Naive thymus-derived CD4-positive, alpha-beta T cell (primary cell): ENCODE data around the gene KLHL6. TPM values are rescaled to one million over a fixed set of nuclear protein-coding genes. Genes with fewer than 3 reads are reported as not detected.

Source experiments
- ATAC-seq: fragments of 150-1000 bp; cut with Tn5 transposase; 2 replicates; pipeline ENCODE4 v1.10.0; 2021; ENCODE audit warnings: mild to moderate bottlenecking, moderate library complexity
- CTCF ChIA-PET: fragments of 350-600 bp; sonication (Branson Sonifier 250); formaldehyde crosslinking; loops from one replicate; lab custom pipeline; 2021; ENCODE audit warnings: antibody characterized with exemption; lab: Charles Lee
- POLR2A ChIA-PET: fragments of 350-600 bp; sonication (Branson Sonifier 250); formaldehyde crosslinking; loops from one replicate; lab custom pipeline; 2021; ENCODE audit warnings: antibody characterized with exemption, inconsistent platforms; lab: Charles Lee
- DNase-seq, 9 donors: peaks; one replicate each; pipeline versions ENCODE4 v3.0.0 to v3.0.0-alpha.2; 2020 to 2022; ENCODE audit warnings: mixed read lengths in 1 of 9
- H3K27ac ChIP-seq: one replicate; pipeline ENCODE4 v1.7.0; 2013; ENCODE audit warnings: mild to moderate bottlenecking, low read depth, low read length, moderate library complexity
- H3K27me3 ChIP-seq, 2 donors: one replicate each; pipeline ENCODE4 v1.7.0; 2013; ENCODE audit warnings: low read length in 2 of 2, mild to moderate bottlenecking in 2 of 2, moderate library complexity in 2 of 2; ENCODE audit not compliant: control insufficient read depth in 2 of 2, insufficient read depth in 2 of 2
- H3K36me3 ChIP-seq, 3 experiments: 1 replicate in 2 of 3; 2 replicates in 1 of 3; pipeline ENCODE4 v1.7.0; 2013; ENCODE audit warnings: low read length in 3 of 3, mild to moderate bottlenecking in 3 of 3, moderate library complexity in 1 of 3; ENCODE audit not compliant: insufficient read depth in 3 of 3, control insufficient read depth in 2 of 3
- H3K4me1 ChIP-seq, 2 donors: one replicate each; pipeline ENCODE4 v1.7.0; 2013; ENCODE audit warnings: low read length in 2 of 2, mild to moderate bottlenecking in 2 of 2, moderate library complexity in 1 of 2; ENCODE audit not compliant: control insufficient read depth in 2 of 2, insufficient read depth in 2 of 2
- H3K4me3 ChIP-seq: 2 replicates; pipeline ENCODE4 v1.7.0; 2013; ENCODE audit warnings: mild to moderate bottlenecking, low read length
- H3K9me3 ChIP-seq, 3 experiments: 1 replicate in 2 of 3; 2 replicates in 1 of 3; pipeline ENCODE4 v1.7.0; 2013; ENCODE audit warnings: low read length in 3 of 3; ENCODE audit not compliant: control insufficient read depth in 2 of 3
- H3K27ac Mint-ChIP-seq, 9 donors: one replicate each; pipeline ENCODE4 v1.8.0; 2020 to 2022; ENCODE audit warnings: mixed read lengths in 9 of 9, mild to moderate bottlenecking in 8 of 9, moderate library complexity in 5 of 9, inconsistent platforms in 2 of 9
- H3K27me3 Mint-ChIP-seq, 5 donors: one replicate each; pipeline ENCODE4 v1.8.0; 2021 to 2022; ENCODE audit warnings: mixed read lengths in 5 of 5, mild to moderate bottlenecking in 1 of 5
- H3K36me3 Mint-ChIP-seq, 5 donors: one replicate each; pipeline ENCODE4 v1.8.0; 2020 to 2022; ENCODE audit warnings: mixed read lengths in 5 of 5, mild to moderate bottlenecking in 3 of 5, inconsistent platforms in 1 of 5
- H3K4me1 Mint-ChIP-seq, 7 donors: one replicate each; pipeline ENCODE4 v1.8.0; 2020 to 2022; ENCODE audit warnings: mixed read lengths in 7 of 7, mild to moderate bottlenecking in 3 of 7, inconsistent platforms in 1 of 7
- H3K4me3 Mint-ChIP-seq, 10 donors: one replicate each; pipeline ENCODE4 v1.8.0; 2020 to 2022; ENCODE audit warnings: mild to moderate bottlenecking in 10 of 10, mixed read lengths in 10 of 10, moderate library complexity in 6 of 10, inconsistent platforms in 2 of 10
- H3K9me3 Mint-ChIP-seq, 11 donors: one replicate each; pipeline ENCODE4 v1.8.0; 2020 to 2022; ENCODE audit warnings: mixed read lengths in 11 of 11, mild to moderate bottlenecking in 4 of 11, inconsistent platforms in 1 of 11, moderate library complexity in 1 of 11
- intact Hi-C, 2 donors: fragments of 100-400 bp; cut with micrococcal nuclease; formaldehyde crosslinking; loops; one replicate each; pipeline ENCODE4 v1.15.1; 2023
- polyA plus RNA-seq, 2 donors: library from polyadenylated mRNA; unstranded; fragments of 300-500 nt; fragmentation: Illumina TruSeq; gene quantifications; one replicate each; pipeline ENCODE4 v1.2.3, GENCODE V29; 2021
- total RNA-seq, 6 experiments: library from RNA in 5 of 6; stranded (reverse) in 5 of 6; gene quantifications; 1 replicate in 5 of 6; 2 replicates in 1 of 6; pipeline ENCODE4 v1.2.3 and lab custom pipeline; 2021 to 2026

Gene KLHL6
- total and polyA plus RNA-seq, 7 experiments from 2014 or later: 25.8 to 72.9 (median 38.7) TPM

- peaks cover 0 to 4% (median 0%) of the 10 kb centered on the region in 3 experiments for H3K9me3 ChIP-seq
- ChIA-PET POLR2A (no interaction called here), CTCF (no interaction called here)
- no peaks in the 10 kb centered on the region for H3K27me3 ChIP-seq
- peak overlapping the region in 8 of 9 donors; percentile 4 to 81 (median 38) for H3K27ac Mint-ChIP-seq
- DNase-seq (no peak), ATAC-seq (no peak)
- no peak overlapping the region for H3K4me3 ChIP-seq
- H3K36me3 ChIP-seq: peaks cover 5 to 93% (median 22%) of the 10 kb centered on the region in 3 experiments
- H3K4me1 Mint-ChIP-seq: peaks cover 12 to 40% (median 23%) of the 10 kb centered on the region in 7 donors
- intact Hi-C loops: no loop called here
- peaks cover 44 to 86% (median 67%) of the 10 kb centered on the region in 5 donors for H3K36me3 Mint-ChIP-seq
- no peak overlapping the region for H3K27ac ChIP-seq
- no peak overlapping the region for H3K4me3 Mint-ChIP-seq
- peaks cover 0 to 21% (median 11%) of the 10 kb centered on the region in 11 donors for H3K9me3 Mint-ChIP-seq
- no peaks in the 10 kb centered on the region for H3K4me1 ChIP-seq
- no peaks in the 10 kb centered on the region for H3K27me3 Mint-ChIP-seq
Measured at GRCh38 chr3:183503746-183504145, 51.8 kb downstream of the KLHL6 start.

GRCh38 chr3:183502237-183503181 is 53.0 kb downstream of the KLHL6 start:
- Mint-ChIP-seq H3K4me1 (peaks cover 12 to 37% (median 18%) of the 10 kb centered on the region in 7 donors), H3K27ac (peak overlapping the region in 8 of 9 donors; percentile 4 to 81 (median 53)), H3K36me3 (peaks cover 37 to 86% (median 68%) of the 10 kb centered on the region in 5 donors), H3K4me3 (no peak overlapping the region), H3K27me3 (no peaks in the 10 kb centered on the region), H3K9me3 (peaks cover 0 to 21% (median 11%) of the 10 kb centered on the region in 11 donors)
- DNase-seq (no peak), ATAC-seq (no peak)
- no peaks in the 10 kb centered on the region for H3K4me1 ChIP-seq
- no peaks in the 10 kb centered on the region for H3K27me3 ChIP-seq
- ChIA-PET POLR2A (no interaction called here), CTCF (no interaction called here)
- H3K4me3 ChIP-seq: no peak overlapping the region
- intact Hi-C loops: no loop called here
- H3K9me3 ChIP-seq: peaks cover 0 to 4% (median 0%) of the 10 kb centered on the region in 3 experiments
- no peak overlapping the region for H3K27ac ChIP-seq
- H3K36me3 ChIP-seq: peaks cover 0 to 93% (median 17%) of the 10 kb centered on the region in 3 experiments

- no peak overlapping the region for H3K4me3 ChIP-seq
- Mint-ChIP-seq H3K9me3 (peaks cover 0 to 12% (median 5%) of the 10 kb centered on the region in 11 donors), H3K36me3 (peaks cover 29 to 81% (median 58%) of the 10 kb centered on the region in 5 donors), H3K4me1 (peaks cover 6 to 31% (median 15%) of the 10 kb centered on the region in 7 donors), H3K27ac (peak overlapping the region in 8 of 9 donors; percentile 8 to 58 (median 26)), H3K27me3 (no peaks in the 10 kb centered on the region), H3K4me3 (no peak overlapping the region)
- intact Hi-C loops: loop anchor here in 1 of 2 donors (2.0 kb wide), 1 partner anchor 16 kb away; no protein-coding TSS in a partner anchor
- H3K4me1 ChIP-seq: no peaks in the 10 kb centered on the region
- ChIA-PET POLR2A (interaction anchor here (1.1 kb wide), 1 partner anchor 18 kb away, joined by 3 read pairs; no protein-coding TSS in a partner anchor), CTCF (no interaction called here)
- H3K27ac ChIP-seq: no peak overlapping the region
- H3K9me3 ChIP-seq: peaks cover 0 to 4% (median 0%) of the 10 kb centered on the region in 3 experiments
- DNase-seq (no peak), ATAC-seq (no peak)
- H3K27me3 ChIP-seq: no peaks in the 10 kb centered on the region
- H3K36me3 ChIP-seq: peaks cover 0 to 86% (median 13%) of the 10 kb centered on the region in 3 experiments
Measured at GRCh38 chr3:183500981-183501704, 54.4 kb downstream of the KLHL6 start.

- H3K4me1 ChIP-seq: no peaks in the 10 kb centered on the region
- CTCF ChIA-PET: interaction anchor here (1.6 kb wide), 1 partner anchor 18 kb away, joined by 3 read pairs; no protein-coding TSS in a partner anchor
- H3K4me1 Mint-ChIP-seq: peaks cover 6 to 39% (median 16%) of the 10 kb centered on the region in 7 donors
- no peak overlapping the region for H3K4me3 ChIP-seq
- H3K4me3 Mint-ChIP-seq: no peak overlapping the region
- POLR2A ChIA-PET: no interaction called here
- DNase-seq: no peak
- peak overlapping the region in 8 of 9 donors; percentile 10 to 57 (median 21) for H3K27ac Mint-ChIP-seq
- no peak for ATAC-seq
- intact Hi-C loops: loop anchor here in 1 of 2 donors (2.0 kb wide), 1 partner anchor 16 kb away; no protein-coding TSS in a partner anchor
- no peak overlapping the region for H3K27ac ChIP-seq
- peaks cover 0 to 80% (median 9%) of the 10 kb centered on the region in 3 experiments for H3K36me3 ChIP-seq
- H3K27me3 Mint-ChIP-seq: no peaks in the 10 kb centered on the region
- H3K27me3 ChIP-seq: no peaks in the 10 kb centered on the region
- peaks cover 21 to 77% (median 49%) of the 10 kb centered on the region in 5 donors for H3K36me3 Mint-ChIP-seq
- H3K9me3 ChIP-seq: no peaks in the 10 kb centered on the region
- H3K9me3 Mint-ChIP-seq: peaks cover 0 to 3% (median 0%) of the 10 kb centered on the region in 11 donors
Measured at GRCh38 chr3:183500319-183500718, 55.2 kb downstream of the KLHL6 start.

GRCh38 chr3:183498634-183499033 is 56.9 kb downstream of the KLHL6 start:
- Histone ChIP-seq H3K4me1 (no peaks in the 10 kb centered on the region), H3K4me3 (no peak overlapping the region), H3K9me3 (no peaks in the 10 kb centered on the region), H3K27ac (no peak overlapping the region), H3K27me3 (no peaks in the 10 kb centered on the region), H3K36me3 (peaks cover 0 to 78% (median 6%) of the 10 kb centered on the region in 3 experiments)
- H3K4me3 Mint-ChIP-seq: no peak overlapping the region
- peaks cover 6 to 28% (median 13%) of the 10 kb centered on the region in 7 donors for H3K4me1 Mint-ChIP-seq
- ChIA-PET POLR2A (interaction anchor here (0.8 kb wide), 1 partner anchor 10 kb away, joined by 3 read pairs; no protein-coding TSS in a partner anchor), CTCF (interaction anchor here (0.7 kb wide), 1 partner anchor 131 kb away, joined by 3 read pairs; no protein-coding TSS in a partner anchor)
- no peaks in the 10 kb centered on the region for H3K27me3 Mint-ChIP-seq
- intact Hi-C loops: no loop called here
- no peaks in the 10 kb centered on the region for H3K9me3 Mint-ChIP-seq
- DNase-seq (no peak), ATAC-seq (no peak)
- H3K36me3 Mint-ChIP-seq: peaks cover 22 to 70% (median 35%) of the 10 kb centered on the region in 5 donors
- H3K27ac Mint-ChIP-seq: peak overlapping the region in 2 of 9 donors; percentile 41 to 77

GRCh38 chr3:183497313-183497712 is 58.2 kb downstream of the KLHL6 start:
- CTCF ChIA-PET: interaction anchor here (0.6 to 1.2 kb wide), 2 partner anchors 21 to 271 kb away, joined by 3 to 4 read pairs; no protein-coding TSS in a partner anchor
- Histone ChIP-seq H3K27me3 (no peaks in the 10 kb centered on the region), H3K36me3 (peaks cover 0 to 78% (median 17%) of the 10 kb centered on the region in 3 experiments), H3K4me3 (no peak overlapping the region), H3K27ac (no peak overlapping the region), H3K4me1 (no peaks in the 10 kb centered on the region), H3K9me3 (no peaks in the 10 kb centered on the region)
- Mint-ChIP-seq H3K36me3 (peaks cover 19 to 70% (median 35%) of the 10 kb centered on the region in 5 donors), H3K4me3 (no peak overlapping the region), H3K4me1 (peaks cover 3 to 16% (median 9%) of the 10 kb centered on the region in 7 donors), H3K27me3 (no peaks in the 10 kb centered on the region), H3K9me3 (no peaks in the 10 kb centered on the region), H3K27ac (peak overlapping the region in 2 of 9 donors; percentile 9 to 22)
- DNase-seq (no peak), ATAC-seq (no peak)
- intact Hi-C loops: no loop called here
- POLR2A ChIA-PET: interaction anchor here (0.7 kb wide), 1 partner anchor 140 kb away, joined by 3 read pairs; no protein-coding TSS in a partner anchor
